ENCODE measurements around the gene LTBP4.
"Not testable (repeated sequence)": the region's sequence is repeated elsewhere in the genome, so short reads cannot be mapped to it uniquely, and the experiment has no call there.

- not testable (repeated sequence) for TF ChIP-seq CTCF, POLR2A (IDR thresholded peaks at IDR 0.05)
Measured at GRCh38 chr19:40652303-40652702, 51.1 kb downstream of the LTBP4 start.
